Heart left ventricle (tissue), 13 donors: ENCODE measurements around the gene SIKE1.

Source experiments
- CTCF ChIP-seq, 12 donors: fragments of 200-600 bp; sonication (generic) in 4 of 12; IDR thresholded peaks; one replicate each; pipeline versions ENCODE4 v1.5.0 to v1.8.0; 2018 to 2022; ENCODE audit warnings: antibody characterized with exemption in 12 of 12, mild to moderate bottlenecking in 5 of 12
- POLR2A ChIP-seq, 2 donors: fragments of 450-650 bp; IDR thresholded peaks; one replicate each; pipeline ENCODE4 v1.6.1; 2017; ENCODE audit warnings: antibody characterized with exemption in 2 of 2, mild to moderate bottlenecking in 2 of 2, moderate library complexity in 2 of 2
- donor health status: ischemic (EF 13 %, LVEDD 7.1; RV severe dilation, severe dysfunction).
- donor health status: DM: no; HTN: yes; CAD: no.
- donor health status: DM: no; HTN: no; CAD: no.
- donor health status: ischemic (EF 25% LVEDD 6.9; RV normal size, moderate dysfunction).
- donor health status: ischemic (EF 25% LVEDD 5.7; RV mildly dilated, moderate dysfunction).
- donor health status: ischemic (EF 35%, LVEDD 5.7; RV mildly dilated, moderate dysfunction).
- donor health status: nonischemic (EF 11% LVEDD 7.7; RV severe dilation, severe dysfunction).
- donor health status: DM: yes; HTN: yes; CAD: no.
- donor health status: PGD.
- donor health status: ischemic (EF 29% LVEDD 5.4; RV normal size, mild dysfunction).
- donor health status: nonischemic (EF 23%, LVEDD 6.1; RV moderate dilation, normal function).

- no peak for TF ChIP-seq CTCF (IDR thresholded peaks at IDR 0.05)
- no peak for TF ChIP-seq POLR2A (IDR thresholded peaks at IDR 0.05)
Measured at GRCh38 chr1:114828251-114828650, 47.8 kb upstream of the SIKE1 start.
